Lower leg skin (tissue), 4 donors: ENCODE data around the gene TIAM2. TPM values are rescaled to one million over a fixed set of nuclear protein-coding genes. Genes with fewer than 3 reads are reported as not detected.

Experiments used
- DNase-seq, 2 donors: peaks; one replicate each; pipeline ENCODE4 v3.0.0-alpha.2; 2019; ENCODE audit warnings: low spot score in 2 of 2
- H3K4me3 ChIP-seq: fragments of 200-600 bp; sonication (generic); 2 replicates; pipeline ENCODE4 v1.5.1; 2017; ENCODE audit warnings: mild to moderate bottlenecking, low read depth; ENCODE audit not compliant: poor library complexity, severe bottlenecking
- POLR2A ChIP-seq, 2 donors: fragments of 450-650 bp; IDR thresholded peaks; one replicate each; pipeline ENCODE4 v1.6.1; 2016 to 2017; ENCODE audit warnings: antibody characterized with exemption in 2 of 2, mild to moderate bottlenecking in 1 of 2, moderate library complexity in 1 of 2
- WGBS, 2 donors: methylation state at CpG; one replicate each; pipeline ENCODE4 v1.1.5; 2018; 5-methylcytosine and 5-hydroxymethylcytosine counted together
- intact Hi-C: fragments of 100-400 bp; cut with DNase I; formaldehyde crosslinking; loops from one replicate; pipeline ENCODE4 v1.15.0; 2023; ENCODE audit warnings: low total_unique reads
- total RNA-seq, 4 donors: library from RNA; depleted of rRNA; stranded (reverse); fragments of >200 nt; gene quantifications; one replicate each; pipeline ENCODE4 v1.1.0, GENCODE V29; 2016
- TF ChIP-seq, protein P1 (sequence below), 3 donors: fragments of 450-650 bp; IDR thresholded peaks; one replicate each; pipeline ENCODE4 v1.5.1; 2016; ENCODE audit warnings: antibody characterized with exemption in 3 of 3, mild to moderate bottlenecking in 3 of 3, moderate library complexity in 2 of 3

Gene TIAM2
- total RNA-seq, 4 donors from 2014 or later: 5.4 to 11.0 (median 7.4) TPM

GRCh38 chr6:155045561-155046404 is 50.7 kb downstream of the TIAM2 start:
- no peak overlapping the region for H3K4me3 ChIP-seq
- 85 to 92% methylated on average over 9 of the region's 9 CpGs for WGBS, 2 donors
- intact Hi-C loops: no loop called here

GRCh38 chr6:155047523-155047922 is 52.4 kb downstream of the TIAM2 start:
- TF ChIP-seq, protein P1, sequence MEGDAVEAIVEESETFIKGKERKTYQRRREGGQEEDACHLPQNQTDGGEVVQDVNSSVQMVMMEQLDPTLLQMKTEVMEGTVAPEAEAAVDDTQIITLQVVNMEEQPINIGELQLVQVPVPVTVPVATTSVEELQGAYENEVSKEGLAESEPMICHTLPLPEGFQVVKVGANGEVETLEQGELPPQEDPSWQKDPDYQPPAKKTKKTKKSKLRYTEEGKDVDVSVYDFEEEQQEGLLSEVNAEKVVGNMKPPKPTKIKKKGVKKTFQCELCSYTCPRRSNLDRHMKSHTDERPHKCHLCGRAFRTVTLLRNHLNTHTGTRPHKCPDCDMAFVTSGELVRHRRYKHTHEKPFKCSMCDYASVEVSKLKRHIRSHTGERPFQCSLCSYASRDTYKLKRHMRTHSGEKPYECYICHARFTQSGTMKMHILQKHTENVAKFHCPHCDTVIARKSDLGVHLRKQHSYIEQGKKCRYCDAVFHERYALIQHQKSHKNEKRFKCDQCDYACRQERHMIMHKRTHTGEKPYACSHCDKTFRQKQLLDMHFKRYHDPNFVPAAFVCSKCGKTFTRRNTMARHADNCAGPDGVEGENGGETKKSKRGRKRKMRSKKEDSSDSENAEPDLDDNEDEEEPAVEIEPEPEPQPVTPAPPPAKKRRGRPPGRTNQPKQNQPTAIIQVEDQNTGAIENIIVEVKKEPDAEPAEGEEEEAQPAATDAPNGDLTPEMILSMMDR (IDR thresholded peaks at IDR 0.05): no peak
- TF ChIP-seq POLR2A (IDR thresholded peaks at IDR 0.05): no peak
- intact Hi-C loops: no loop called here
- 89 to 90% methylated on average over 6 to 7 of the region's 7 CpGs for WGBS, 2 donors

More at GRCh38 chr6:155045561-155046404, 50.7 kb downstream of the TIAM2 start:
- DNase-seq: peak in 1 of 2 donors; percentile 66
- no peak for TF ChIP-seq POLR2A (IDR thresholded peaks at IDR 0.05)
- TF ChIP-seq, protein P1 (IDR thresholded peaks at IDR 0.05): no peak

DNA sequence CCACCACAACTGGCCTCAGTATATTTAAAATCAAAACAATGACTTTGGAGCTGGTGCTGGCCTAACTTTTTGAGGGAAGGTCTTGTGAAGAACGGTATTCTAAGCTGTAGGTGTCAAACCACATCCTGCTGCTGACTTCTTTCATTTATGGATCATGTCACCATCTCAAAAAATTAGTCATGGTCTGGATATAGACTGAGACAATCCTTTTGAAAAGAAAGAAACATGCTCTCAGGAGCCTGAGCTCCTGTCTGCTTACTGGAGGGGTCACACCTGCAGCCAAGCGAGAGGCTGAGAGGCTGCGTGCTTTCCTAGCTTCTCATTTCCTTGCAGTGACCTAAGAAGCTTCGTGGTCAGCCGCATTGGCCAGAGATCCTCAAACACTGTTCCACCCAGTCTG is 55.2 kb downstream of the TIAM2 start:
- no peak for TF ChIP-seq POLR2A (IDR thresholded peaks at IDR 0.05)
- TF ChIP-seq, protein P1 (IDR thresholded peaks at IDR 0.05): no peak
- H3K4me3 ChIP-seq: no peak overlapping the region
- DNase-seq: no peak
- WGBS, 2 donors: 88 to 92% methylated on average over 5 of the region's 5 CpGs
- intact Hi-C loops: no loop called here

More at GRCh38 chr6:155047523-155047922, 52.4 kb downstream of the TIAM2 start:
- DNase-seq: no peak
- no peak overlapping the region for H3K4me3 ChIP-seq

DNA sequence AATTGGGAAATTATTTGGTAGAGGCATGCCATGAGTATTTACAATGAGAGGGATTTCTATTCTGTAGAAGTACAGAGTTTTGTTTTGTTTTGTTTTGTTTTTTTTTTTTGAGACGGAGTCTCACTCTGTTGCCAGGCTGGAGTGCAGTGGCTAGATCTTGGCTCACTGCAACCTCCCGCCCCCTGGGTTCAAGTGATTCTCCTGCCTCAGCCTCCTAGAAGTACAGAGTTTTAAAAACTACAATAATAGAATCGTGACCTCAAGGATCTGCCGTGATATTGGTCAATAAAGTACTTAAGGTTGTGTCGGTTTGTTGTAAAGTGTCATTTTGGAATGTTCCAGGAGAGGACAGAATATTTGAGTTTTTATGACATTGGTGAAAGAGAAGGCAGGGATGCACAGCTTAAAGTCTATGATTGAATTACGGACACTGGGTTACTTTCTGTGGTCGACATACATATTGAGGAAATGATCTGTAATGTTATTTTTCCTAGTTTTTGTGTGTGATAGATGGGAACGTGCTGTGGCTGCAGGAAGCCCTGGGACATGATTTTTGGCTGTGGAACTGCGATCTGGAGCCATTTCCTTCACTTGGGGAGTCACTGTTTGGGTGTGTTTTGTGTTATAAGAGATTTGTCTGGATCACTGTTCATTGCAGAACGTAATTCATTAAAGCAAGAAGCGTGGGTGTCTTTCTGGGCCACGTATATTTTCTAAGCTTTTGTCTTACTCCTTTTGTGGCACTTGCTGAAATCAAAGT is 59.6 kb downstream of the TIAM2 start:
- DNase-seq: no peak
- H3K4me3 ChIP-seq: no peak overlapping the region
- intact Hi-C loops: no loop called here
- TF ChIP-seq, protein P1 (IDR thresholded peaks at IDR 0.05): no peak
- no peak for TF ChIP-seq POLR2A (IDR thresholded peaks at IDR 0.05)
- 53 to 55% methylated on average over 12 of the region's 12 CpGs for WGBS, 2 donors

- no peak for DNase-seq
- no peak overlapping the region for H3K4me3 ChIP-seq
- TF ChIP-seq, protein P1 (IDR thresholded peaks at IDR 0.05): no peak
- 89% methylated on average over 2 of the region's 2 CpGs for WGBS, 2 donors
- intact Hi-C loops: no loop called here
These were observed 60.6 kb downstream of the TIAM2 start for GRCh38 chr6:155055729-155056128.
